Measurements from ENCODE around the gene PELI2.

- TF ChIP-seq EZH2phosphoT487 (IDR thresholded peaks at IDR 0.05): no peak
- TF ChIP-seq, protein P1, sequence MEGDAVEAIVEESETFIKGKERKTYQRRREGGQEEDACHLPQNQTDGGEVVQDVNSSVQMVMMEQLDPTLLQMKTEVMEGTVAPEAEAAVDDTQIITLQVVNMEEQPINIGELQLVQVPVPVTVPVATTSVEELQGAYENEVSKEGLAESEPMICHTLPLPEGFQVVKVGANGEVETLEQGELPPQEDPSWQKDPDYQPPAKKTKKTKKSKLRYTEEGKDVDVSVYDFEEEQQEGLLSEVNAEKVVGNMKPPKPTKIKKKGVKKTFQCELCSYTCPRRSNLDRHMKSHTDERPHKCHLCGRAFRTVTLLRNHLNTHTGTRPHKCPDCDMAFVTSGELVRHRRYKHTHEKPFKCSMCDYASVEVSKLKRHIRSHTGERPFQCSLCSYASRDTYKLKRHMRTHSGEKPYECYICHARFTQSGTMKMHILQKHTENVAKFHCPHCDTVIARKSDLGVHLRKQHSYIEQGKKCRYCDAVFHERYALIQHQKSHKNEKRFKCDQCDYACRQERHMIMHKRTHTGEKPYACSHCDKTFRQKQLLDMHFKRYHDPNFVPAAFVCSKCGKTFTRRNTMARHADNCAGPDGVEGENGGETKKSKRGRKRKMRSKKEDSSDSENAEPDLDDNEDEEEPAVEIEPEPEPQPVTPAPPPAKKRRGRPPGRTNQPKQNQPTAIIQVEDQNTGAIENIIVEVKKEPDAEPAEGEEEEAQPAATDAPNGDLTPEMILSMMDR (IDR thresholded peaks at IDR 0.05): no peak
Observed at GRCh38 chr14:56170877-56171422, 52.7 kb downstream of the PELI2 start.

Measured in neural progenitor cell (in vitro differentiated cells).